Uterus (tissue), 4 donors: ENCODE measurements around the gene KATNBL1. TPM values are rescaled to one million over a fixed set of nuclear protein-coding genes. Genes with fewer than 3 reads are reported as not detected.

Source experiments
- DNase-seq, 2 donors: peaks; one replicate each; pipeline ENCODE4 v3.0.0-alpha.2; 2019 to 2020
- H3K27ac ChIP-seq, 2 donors: fragments of 200-600 bp; sonication (generic); 1 replicate in 1 of 2; 2 replicates in 1 of 2; pipeline ENCODE4 v1.5.1; 2016 to 2018
- H3K27me3 ChIP-seq, 2 donors: fragments of 200-600 bp; sonication (generic); one replicate each; pipeline ENCODE4 v1.5.1; 2018 to 2019; ENCODE audit warnings: control low read depth in 1 of 2
- H3K36me3 ChIP-seq, 2 donors: fragments of 200-600 bp; sonication (generic); one replicate each; pipeline ENCODE4 v1.5.1; 2019; ENCODE audit warnings: control low read depth in 1 of 2
- H3K4me1 ChIP-seq, 2 donors: fragments of 200-600 bp; sonication (generic); one replicate each; pipeline ENCODE4 v1.5.1; 2018 to 2019; ENCODE audit warnings: control low read depth in 1 of 2
- H3K4me3 ChIP-seq, 2 donors: fragments of 200-600 bp; sonication (generic); 1 replicate in 1 of 2; 2 replicates in 1 of 2; pipeline ENCODE4 v1.5.1; 2018 to 2019; ENCODE audit warnings: mild to moderate bottlenecking in 1 of 2
- H3K9me3 ChIP-seq, 2 donors: fragments of 200-600 bp; sonication (generic); one replicate each; pipeline ENCODE4 v1.5.1; 2019; ENCODE audit warnings: control low read depth in 1 of 2
- CTCF ChIP-seq, 4 experiments: fragments of 200-600 bp in 2 of 4; fragments of 450-650 bp in 2 of 4; sonication (generic) in 2 of 4; IDR thresholded peaks; one replicate each; pipeline ENCODE4 v1.5.1; 2016 to 2019; ENCODE audit warnings: antibody characterized with exemption in 4 of 4, mild to moderate bottlenecking in 2 of 4, moderate library complexity in 1 of 4
- POLR2A ChIP-seq, 2 donors: fragments of 450-650 bp; IDR thresholded peaks; one replicate each; pipeline ENCODE4 v1.6.1; 2016; ENCODE audit warnings: antibody characterized with exemption in 2 of 2, mild to moderate bottlenecking in 1 of 2, moderate library complexity in 1 of 2
- intact Hi-C: fragments of 100-400 bp; cut with DNase I; formaldehyde crosslinking; loops from one replicate; pipeline ENCODE4 v1.15.1; 2023; ENCODE audit warnings: low total_unique reads
- total RNA-seq, 4 donors: library from RNA; depleted of rRNA in 3 of 4; stranded (reverse); fragments of >200 nt in 3 of 4; gene quantifications; one replicate each; pipeline versions ENCODE4 v1.1.0 to v1.2.4, GENCODE V29; 2014 to 2023
- donor health status: DM: yes; HTN: yes; CAD: no.

The KATNBL1 gene
- total RNA-seq, 4 donors from 2014 or later: 75.5 to 116 (median 97.8) TPM

- Histone ChIP-seq H3K4me3 (no peak overlapping the region), H3K36me3 (no peaks in the 10 kb centered on the region), H3K27me3 (no peaks in the 10 kb centered on the region), H3K4me1 (no peaks in the 10 kb centered on the region), H3K9me3 (no peaks in the 10 kb centered on the region), H3K27ac (no peak overlapping the region)
- DNase-seq: no peak
- no peak for TF ChIP-seq CTCF (IDR thresholded peaks at IDR 0.05)
- no peak for TF ChIP-seq POLR2A (IDR thresholded peaks at IDR 0.05)
- intact Hi-C loops: no loop called here
Measured at GRCh38 chr15:34116620-34117019, 93.3 kb downstream of the KATNBL1 start.

GRCh38 chr15:34114739-34115138 lies 95.2 kb downstream of the KATNBL1 start:
- intact Hi-C loops: no loop called here
- TF ChIP-seq CTCF (IDR thresholded peaks at IDR 0.05): no peak
- no peak for TF ChIP-seq POLR2A (IDR thresholded peaks at IDR 0.05)

GRCh38 chr15:34114215-34114614 lies 95.7 kb downstream of the KATNBL1 start:
- no peak for DNase-seq
- no peak for TF ChIP-seq CTCF (IDR thresholded peaks at IDR 0.05)
- no peak for TF ChIP-seq POLR2A (IDR thresholded peaks at IDR 0.05)
- Histone ChIP-seq H3K4me1 (no peaks in the 10 kb centered on the region), H3K27ac (no peak overlapping the region), H3K9me3 (no peaks in the 10 kb centered on the region), H3K27me3 (no peaks in the 10 kb centered on the region), H3K36me3 (no peaks in the 10 kb centered on the region), H3K4me3 (no peak overlapping the region)
- intact Hi-C loops: no loop called here

More at GRCh38 chr15:34114739-34115138, 95.2 kb downstream of the KATNBL1 start:
- H3K4me1 ChIP-seq: no peaks in the 10 kb centered on the region
- no peak for DNase-seq
- no peak overlapping the region for H3K4me3 ChIP-seq
- H3K9me3 ChIP-seq: no peaks in the 10 kb centered on the region
- H3K36me3 ChIP-seq: no peaks in the 10 kb centered on the region
- H3K27me3 ChIP-seq: no peaks in the 10 kb centered on the region
- H3K27ac ChIP-seq: no peak overlapping the region

GRCh38 chr15:34111488-34111887 lies 98.4 kb downstream of the KATNBL1 start:
- no peak for DNase-seq
- Histone ChIP-seq H3K4me3 (no peak overlapping the region), H3K27ac (no peak overlapping the region), H3K36me3 (no peaks in the 10 kb centered on the region), H3K4me1 (no peaks in the 10 kb centered on the region), H3K27me3 (no peaks in the 10 kb centered on the region), H3K9me3 (no peaks in the 10 kb centered on the region)
- intact Hi-C loops: no loop called here
- TF ChIP-seq POLR2A (IDR thresholded peaks at IDR 0.05) (no peak), CTCF (IDR thresholded peaks at IDR 0.05) (no peak)

GRCh38 chr15:34109797-34110663 lies 99.9 kb downstream of the KATNBL1 start:
- no peaks in the 10 kb centered on the region for H3K27me3 ChIP-seq
- no peak for DNase-seq
- no peaks in the 10 kb centered on the region for H3K36me3 ChIP-seq
- H3K4me3 ChIP-seq: no peak overlapping the region
- H3K9me3 ChIP-seq: no peaks in the 10 kb centered on the region
- no peak overlapping the region for H3K27ac ChIP-seq
- TF ChIP-seq POLR2A (IDR thresholded peaks at IDR 0.05): no peak
- peak in 2 of 4 experiments; percentile 7 for TF ChIP-seq CTCF (IDR thresholded peaks at IDR 0.05)
- H3K4me1 ChIP-seq: no peaks in the 10 kb centered on the region
- intact Hi-C loops: loop anchor here (10.0 kb wide), 1 partner anchor 105 kb away; the partner anchor contains the start of gene KATNBL1
